Measurements from ENCODE around the gene GSG1L.

DNA sequence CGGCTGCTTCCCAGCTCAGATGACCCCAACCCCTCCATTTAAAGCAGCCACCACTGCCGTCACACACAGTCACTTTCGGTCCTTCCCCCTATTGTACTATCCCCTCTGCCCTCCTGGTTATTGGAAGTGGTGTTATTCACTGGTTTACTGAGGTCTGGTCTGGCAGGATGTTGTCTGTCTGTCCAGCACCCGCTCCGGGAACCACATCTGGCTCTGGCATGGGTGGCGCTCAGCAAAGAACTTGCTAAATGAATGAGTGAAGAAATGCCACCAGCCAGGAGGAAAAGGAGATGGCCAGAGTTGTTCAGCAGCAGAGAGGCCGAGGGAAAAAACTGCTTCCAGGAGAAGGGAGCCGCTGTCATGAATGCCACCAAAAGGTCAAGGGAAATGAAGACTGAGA is 161.6 kb downstream of the GSG1L start:
- TF ChIP-seq SMARCE1 (IDR thresholded peaks at IDR 0.05): no peak
- TF ChIP-seq, protein P1, sequence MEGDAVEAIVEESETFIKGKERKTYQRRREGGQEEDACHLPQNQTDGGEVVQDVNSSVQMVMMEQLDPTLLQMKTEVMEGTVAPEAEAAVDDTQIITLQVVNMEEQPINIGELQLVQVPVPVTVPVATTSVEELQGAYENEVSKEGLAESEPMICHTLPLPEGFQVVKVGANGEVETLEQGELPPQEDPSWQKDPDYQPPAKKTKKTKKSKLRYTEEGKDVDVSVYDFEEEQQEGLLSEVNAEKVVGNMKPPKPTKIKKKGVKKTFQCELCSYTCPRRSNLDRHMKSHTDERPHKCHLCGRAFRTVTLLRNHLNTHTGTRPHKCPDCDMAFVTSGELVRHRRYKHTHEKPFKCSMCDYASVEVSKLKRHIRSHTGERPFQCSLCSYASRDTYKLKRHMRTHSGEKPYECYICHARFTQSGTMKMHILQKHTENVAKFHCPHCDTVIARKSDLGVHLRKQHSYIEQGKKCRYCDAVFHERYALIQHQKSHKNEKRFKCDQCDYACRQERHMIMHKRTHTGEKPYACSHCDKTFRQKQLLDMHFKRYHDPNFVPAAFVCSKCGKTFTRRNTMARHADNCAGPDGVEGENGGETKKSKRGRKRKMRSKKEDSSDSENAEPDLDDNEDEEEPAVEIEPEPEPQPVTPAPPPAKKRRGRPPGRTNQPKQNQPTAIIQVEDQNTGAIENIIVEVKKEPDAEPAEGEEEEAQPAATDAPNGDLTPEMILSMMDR (IDR thresholded peaks at IDR 0.05 in 2 of 3, conservative IDR thresholded peaks at IDR 0.05 in 1 of 3; ENCODE audit: insufficient read depth in 2 of 3, low read depth in 1 of 3, low read length in 3 of 3): no peak

Measured in K562 (cell line).